T47D (cell line): ENCODE data around the gene MOCS2.

Experiments
- DNase-seq, 2 experiments: peaks; one replicate each; pipeline versions ENCODE4 v3.0.0 to v3.0.0-alpha.2; 2011 to 2012; ENCODE audit warnings: low read depth in 1 of 2, low spot score in 1 of 2
- JUND ChIP-seq: IDR thresholded peaks from 2 replicates; pipeline ENCODE4 v1.6.1; 2012; ENCODE audit warnings: low read depth
- in situ Hi-C: cut with HindIII; loops from 2 replicates; pipeline ENCODE4 v1.10.0; 2016; ENCODE audit warnings: low sequenced_read_pairs, low pct_unique_long_range_greater_than_20kb

MOCS2 gene

DNA sequence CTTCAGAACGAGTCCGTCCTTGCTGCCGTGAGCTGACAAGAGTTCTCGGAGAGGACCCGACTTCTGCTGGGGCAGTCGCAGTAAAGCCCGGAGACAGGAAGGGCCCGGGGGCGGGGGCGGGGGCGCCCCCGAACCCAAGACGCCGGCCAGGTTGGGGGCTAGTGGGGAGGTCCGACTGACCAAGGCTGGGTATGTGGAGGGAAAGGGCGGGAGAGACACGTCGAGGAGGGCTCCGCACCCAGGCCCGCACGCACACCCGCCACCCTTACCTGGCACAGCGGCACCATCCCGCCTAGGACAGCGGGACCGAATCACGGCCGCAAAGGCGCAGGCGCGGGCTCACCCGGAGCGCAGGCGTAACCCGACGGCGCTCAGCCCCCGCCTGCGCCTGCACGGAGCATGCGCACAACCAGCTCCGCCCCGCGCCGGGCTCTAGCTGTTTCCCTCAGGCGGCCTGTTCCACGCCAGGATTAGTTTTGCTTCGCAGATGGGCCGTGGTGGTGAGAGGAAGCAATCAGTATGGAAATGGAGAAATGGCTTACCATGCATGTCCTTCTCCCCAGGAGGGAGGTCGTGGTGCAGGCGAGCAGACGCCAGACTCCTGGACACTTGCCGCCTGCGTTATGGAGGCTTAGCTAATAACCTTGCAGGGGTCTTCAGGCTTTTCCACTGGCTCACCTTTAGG lies at the start of gene MOCS2:
Gene MOCS2 (minus strand): TSS at position 315 of the 685 bp plus-strand sequence. CDS start 2,583 bp downstream, outside the sequence.
- DNase-seq = peak; percentile 95 to 96
- no peak for TF ChIP-seq JUND
- in situ Hi-C loops = no loop called here

DNA sequence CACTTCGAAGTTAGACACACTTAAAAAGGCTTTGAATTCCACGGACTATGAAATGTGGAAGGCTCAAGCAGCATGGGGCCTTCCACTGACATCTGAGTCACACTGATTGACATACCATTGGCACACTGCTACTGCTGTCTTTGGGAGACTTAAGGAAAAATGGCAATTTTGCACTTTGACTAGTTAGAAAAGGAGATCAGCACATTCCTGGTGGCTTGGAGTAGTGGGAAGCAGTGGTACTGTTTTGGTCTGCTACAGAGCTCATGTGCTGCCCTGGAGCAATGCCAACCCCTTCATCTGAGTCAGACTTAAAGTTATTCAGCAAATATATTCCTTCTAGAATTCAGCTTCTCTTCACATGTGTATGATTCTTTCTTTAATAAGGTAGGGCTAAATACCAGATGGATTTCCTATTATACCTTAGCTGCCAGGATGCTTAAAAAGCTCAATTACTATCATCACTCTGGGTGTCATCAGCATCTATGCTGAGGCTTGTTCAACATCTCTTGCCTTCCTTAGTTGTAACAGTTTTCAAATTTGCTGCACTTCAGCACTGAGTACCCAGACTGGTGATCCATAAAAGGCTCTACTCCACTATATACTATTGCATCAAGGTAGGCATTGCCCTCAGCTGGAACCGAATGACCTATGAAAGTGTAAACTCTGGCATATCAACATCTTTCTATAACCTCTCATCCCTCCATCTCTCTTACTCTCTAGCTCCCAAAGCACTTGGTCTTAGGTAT lies 42.3 kb upstream of the MOCS2 start:
- in situ Hi-C loops = no loop called here
- TF ChIP-seq JUND = no peak
- no peak for DNase-seq

GRCh38 chr5:53133020-53133419 lies 23.5 kb upstream of the MOCS2 start:
- DNase-seq = no peak
- in situ Hi-C loops = no loop called here
- no peak for TF ChIP-seq JUND

- TF ChIP-seq JUND = no peak
- DNase-seq = no peak
- in situ Hi-C loops = no loop called here
These were observed 20.7 kb upstream of the MOCS2 start for GRCh38 chr5:53130266-53130665.

GRCh38 chr5:53128481-53128880 lies 18.9 kb upstream of the MOCS2 start:
- DNase-seq = no peak
- TF ChIP-seq JUND = no peak
- in situ Hi-C loops = no loop called here

DNA sequence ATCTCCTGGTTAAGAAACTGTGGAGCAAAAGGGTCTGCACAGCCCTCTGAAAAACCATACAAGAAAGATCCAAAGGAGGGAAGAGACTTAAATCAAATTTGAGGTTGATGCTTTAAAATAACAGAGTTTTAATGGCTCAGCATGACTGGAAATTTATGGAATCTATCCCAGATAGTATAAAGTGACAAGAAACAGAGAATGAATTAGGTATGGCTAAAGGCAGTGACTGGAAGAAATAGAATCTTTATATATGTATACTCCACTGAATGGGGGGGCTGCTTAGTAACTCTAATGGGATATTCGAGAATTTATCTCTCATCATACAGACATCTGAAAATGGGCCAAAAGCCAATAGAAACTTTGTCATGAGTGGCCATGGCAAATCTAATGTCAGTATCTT lies 17.6 kb upstream of the MOCS2 start:
- no peak for DNase-seq
- no peak for TF ChIP-seq JUND
- in situ Hi-C loops = no loop called here

GRCh38 chr5:53126521-53126920 lies 17.0 kb upstream of the MOCS2 start:
- no peak for DNase-seq
- TF ChIP-seq JUND = no peak
- in situ Hi-C loops = no loop called here

DNA sequence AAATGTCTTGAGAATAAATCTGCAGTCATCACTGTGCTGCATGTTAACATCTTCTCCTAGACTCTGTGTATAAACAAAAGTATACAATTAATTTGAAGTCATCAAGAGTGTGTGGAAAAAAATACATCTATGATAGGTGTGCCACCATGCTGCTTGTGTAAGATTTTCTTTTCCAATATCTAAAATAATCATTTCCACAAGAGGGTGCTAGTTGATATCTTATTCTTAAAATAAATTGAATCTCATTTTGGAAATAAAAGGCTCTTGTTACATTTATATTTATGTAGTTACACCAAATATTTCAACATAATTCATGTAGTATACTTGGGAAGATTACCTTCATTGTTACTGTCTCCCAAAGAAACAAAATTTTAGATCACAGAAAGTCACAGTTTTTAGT lies 14.1 kb upstream of the MOCS2 start:
- in situ Hi-C loops = no loop called here
- TF ChIP-seq JUND = no peak
- DNase-seq = no peak

DNA sequence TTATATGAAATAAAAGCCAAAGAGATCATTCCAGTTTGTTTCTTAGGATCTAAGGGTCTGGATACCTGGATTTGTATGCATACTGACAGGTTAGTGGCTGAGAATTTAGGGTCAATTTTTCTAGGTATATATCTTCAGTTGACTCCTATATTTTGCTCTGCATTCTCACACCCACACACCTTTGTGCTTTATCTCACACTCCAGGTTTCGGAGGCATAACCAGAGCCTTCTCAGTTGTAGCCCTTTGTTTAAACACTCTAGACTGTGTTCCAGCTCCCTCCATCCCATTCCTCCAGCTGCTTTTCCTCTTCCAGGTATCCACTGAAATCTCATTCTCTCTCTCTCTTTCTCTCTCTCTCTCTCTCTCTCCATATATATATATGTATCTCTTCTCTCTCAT lies 10.6 kb upstream of the MOCS2 start:
- in situ Hi-C loops = no loop called here
- DNase-seq = no peak
- TF ChIP-seq JUND = no peak

- no peak for TF ChIP-seq JUND
- in situ Hi-C loops = no loop called here
These were observed 9.3 kb upstream of the MOCS2 start for GRCh38 chr5:53118879-53119278.

GRCh38 chr5:53116597-53116996 lies 7.0 kb upstream of the MOCS2 start:
- TF ChIP-seq JUND = no peak
- DNase-seq = no peak

More at GRCh38 chr5:53118879-53119278, 9.3 kb upstream of the MOCS2 start:
- DNase-seq = no peak

DNA sequence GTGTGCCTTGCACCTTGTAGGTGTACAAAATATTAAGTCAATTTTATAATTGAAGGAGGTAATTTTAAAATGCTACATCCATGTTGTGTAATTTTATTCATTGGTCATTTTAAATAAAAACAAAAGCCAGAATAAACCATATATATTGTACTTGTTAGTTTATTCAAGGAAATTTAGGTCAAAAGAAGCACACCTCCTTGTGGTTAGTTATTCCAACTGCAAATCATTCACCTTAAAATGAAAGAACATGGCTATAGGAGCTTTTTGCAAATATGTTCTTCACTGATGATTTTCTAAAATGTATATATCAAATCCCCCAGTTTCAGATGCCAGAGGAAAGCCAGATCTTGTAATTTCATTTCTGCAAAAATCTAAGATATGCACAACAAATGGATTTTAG lies 5.4 kb upstream of the MOCS2 start:
- TF ChIP-seq JUND = no peak
- peak in 1 of 2 experiments; percentile 49 for DNase-seq
- in situ Hi-C loops = no loop called here

More at GRCh38 chr5:53116597-53116996, 7.0 kb upstream of the MOCS2 start:
- in situ Hi-C loops = no loop called here

DNA sequence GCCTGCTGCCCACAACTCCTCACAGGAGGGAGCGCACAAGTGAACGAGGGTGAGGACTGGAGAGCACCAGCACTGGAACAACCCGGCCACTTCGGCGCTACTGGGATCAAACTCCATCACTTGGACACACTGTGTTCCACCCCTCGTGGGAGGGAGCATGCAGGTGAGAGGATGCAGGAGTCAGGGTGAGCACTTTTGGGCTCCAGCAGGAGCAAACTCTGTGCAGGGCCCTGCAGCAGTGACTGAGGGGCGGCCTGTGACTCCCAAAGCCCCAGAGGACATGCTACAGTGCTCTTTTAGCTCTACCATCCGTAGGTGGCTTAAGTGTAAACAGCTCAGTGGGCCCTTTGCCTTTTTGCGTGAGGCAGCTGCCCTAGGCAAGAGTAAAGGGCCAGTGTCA lies 4.4 kb upstream of the MOCS2 start:
- TF ChIP-seq JUND = no peak
- in situ Hi-C loops = no loop called here
- DNase-seq = no peak
